ENCODE data around the gene YAE1. TPM values are rescaled to one million over a fixed set of nuclear protein-coding genes. Genes with fewer than 3 reads are reported as not detected.

Gene YAE1
- polyA plus RNA-seq, 1 experiment, result 49.0 TPM

- Histone ChIP-seq H3K27ac (ENCODE audit: low read depth, low read length) (no peak overlapping the region), H3K9me3 (ENCODE audit: control insufficient read depth, insufficient read depth, low read length) (no peaks in the 10 kb centered on the region), H3K27me3 (ENCODE audit: control insufficient read depth, insufficient read depth, low read length) (no peaks in the 10 kb centered on the region), H3K4me3 (ENCODE audit: low read depth, low read length) (no peak overlapping the region)
- TF ChIP-seq CTCF (IDR thresholded peaks at IDR 0.05; ENCODE audit: low read depth, low read length), result no peak
- DNase-seq (ENCODE audit: low read depth, low spot score), result no peak
- POLR2A ChIA-PET, result no interaction called here
- CTCF ChIA-PET, result no interaction called here
Observed at GRCh38 chr7:39527296-39527695, 38.9 kb upstream of the YAE1 start.

- CTCF ChIA-PET, result no interaction called here
- POLR2A ChIA-PET, result no interaction called here
- Histone ChIP-seq H3K9me3 (ENCODE audit: control insufficient read depth, insufficient read depth, low read length) (no peaks in the 10 kb centered on the region), H3K27me3 (ENCODE audit: control insufficient read depth, insufficient read depth, low read length) (no peaks in the 10 kb centered on the region), H3K4me3 (ENCODE audit: low read depth, low read length) (no peak overlapping the region), H3K27ac (ENCODE audit: low read depth, low read length) (no peak overlapping the region)
- TF ChIP-seq CTCF (IDR thresholded peaks at IDR 0.05; ENCODE audit: low read depth, low read length), result no peak
- DNase-seq (ENCODE audit: low read depth, low spot score), result no peak
Observed at GRCh38 chr7:39527951-39528350, 38.3 kb upstream of the YAE1 start.

GRCh38 chr7:39528849-39529248 lies 37.4 kb upstream of the YAE1 start:
- Histone ChIP-seq H3K9me3 (ENCODE audit: control insufficient read depth, insufficient read depth, low read length) (no peaks in the 10 kb centered on the region), H3K4me3 (ENCODE audit: low read depth, low read length) (no peak overlapping the region), H3K27ac (ENCODE audit: low read depth, low read length) (no peak overlapping the region), H3K27me3 (ENCODE audit: control insufficient read depth, insufficient read depth, low read length) (no peaks in the 10 kb centered on the region)
- TF ChIP-seq CTCF (IDR thresholded peaks at IDR 0.05; ENCODE audit: low read depth, low read length), result no peak
- ChIA-PET CTCF (no interaction called here), POLR2A (no interaction called here)
- no peak for DNase-seq (ENCODE audit: low read depth, low spot score)

- Histone ChIP-seq H3K4me3 (ENCODE audit: low read depth, low read length) (no peak overlapping the region), H3K27me3 (ENCODE audit: control insufficient read depth, insufficient read depth, low read length) (no peaks in the 10 kb centered on the region), H3K27ac (ENCODE audit: low read depth, low read length) (no peak overlapping the region), H3K9me3 (ENCODE audit: control insufficient read depth, insufficient read depth, low read length) (no peaks in the 10 kb centered on the region)
- CTCF ChIA-PET, result no interaction called here
- DNase-seq (ENCODE audit: low read depth, low spot score), result no peak
- POLR2A ChIA-PET, result no interaction called here
- no peak for TF ChIP-seq CTCF (IDR thresholded peaks at IDR 0.05; ENCODE audit: low read depth, low read length)
Observed at GRCh38 chr7:39529582-39529981, 36.6 kb upstream of the YAE1 start.

GRCh38 chr7:39530971-39531370 lies 35.2 kb upstream of the YAE1 start:
- TF ChIP-seq CTCF (IDR thresholded peaks at IDR 0.05; ENCODE audit: low read depth, low read length), result no peak
- no peak for DNase-seq (ENCODE audit: low read depth, low spot score)
- Histone ChIP-seq H3K27me3 (ENCODE audit: control insufficient read depth, insufficient read depth, low read length) (peaks cover 3% of the 10 kb centered on the region), H3K9me3 (ENCODE audit: control insufficient read depth, insufficient read depth, low read length) (no peaks in the 10 kb centered on the region), H3K27ac (ENCODE audit: low read depth, low read length) (no peak overlapping the region), H3K4me3 (ENCODE audit: low read depth, low read length) (no peak overlapping the region)
- ChIA-PET POLR2A (no interaction called here), CTCF (no interaction called here)
